HL-60 (cell line): ENCODE data around the gene UBC.

Experiments
- DNase-seq, 2 experiments: peaks; one replicate each; pipeline ENCODE4 v3.0.0-alpha.2; 2010 to 2020; ENCODE audit warnings: low read depth in 1 of 2, low spot score in 1 of 2
- H3K27ac ChIP-seq: fragments of 250-450 bp; sonication (Bioruptor Pico); replicated peaks from 2 replicates; pipeline ENCODE4 v1.5.1; 2020; ENCODE audit warnings: mild to moderate bottlenecking, moderate library complexity
- H3K27me3 ChIP-seq: fragments of 250-450 bp; sonication (Bioruptor Pico); 2 replicates; pipeline ENCODE4 v1.5.1; 2021; ENCODE audit warnings: mild to moderate bottlenecking, moderate library complexity; ENCODE audit not compliant: insufficient read depth, poor library complexity, severe bottlenecking
- H3K4me3 ChIP-seq: replicated peaks from 2 replicates; pipeline ENCODE4 v1.5.1; 2011; ENCODE audit warnings: mild to moderate bottlenecking, control low read depth, low read length; ENCODE audit not compliant: insufficient read depth
- GABPA ChIP-seq: IDR thresholded peaks from 2 replicates; pipeline ENCODE4 v1.6.1; 2012; ENCODE audit warnings: low read depth
- POLR2AphosphoS5 ChIP-seq: IDR thresholded peaks from 2 replicates; pipeline ENCODE4 v1.6.1; 2012; ENCODE audit warnings: low read depth
- REST ChIP-seq: IDR thresholded peaks from 2 replicates; pipeline ENCODE4 v1.6.1; 2012; ENCODE audit warnings: low read depth; ENCODE audit not compliant: insufficient replicate concordance
- SPI1 ChIP-seq: IDR thresholded peaks from 2 replicates; pipeline ENCODE4 v1.6.1; 2012; ENCODE audit warnings: low read depth, mild to moderate bottlenecking, borderline replicate concordance
- TF ChIP-seq, protein P1 (sequence below): IDR thresholded peaks from one replicate; pipeline ENCODE4 v1.5.1; 2011; ENCODE audit warnings: low read length, control low read depth, inconsistent platforms; ENCODE audit not compliant: insufficient read depth

UBC gene

GRCh38 chr12:124869059-124869665 lies 45.3 kb downstream of the UBC start:
- peak overlapping the region; percentile 86 for H3K27ac ChIP-seq
- peak; percentile 69; the same call in 1 of the 2 replicates for TF ChIP-seq SPI1
- no peak for TF ChIP-seq GABPA
- peak; percentile 91 for TF ChIP-seq POLR2AphosphoS5
- TF ChIP-seq, protein P1, sequence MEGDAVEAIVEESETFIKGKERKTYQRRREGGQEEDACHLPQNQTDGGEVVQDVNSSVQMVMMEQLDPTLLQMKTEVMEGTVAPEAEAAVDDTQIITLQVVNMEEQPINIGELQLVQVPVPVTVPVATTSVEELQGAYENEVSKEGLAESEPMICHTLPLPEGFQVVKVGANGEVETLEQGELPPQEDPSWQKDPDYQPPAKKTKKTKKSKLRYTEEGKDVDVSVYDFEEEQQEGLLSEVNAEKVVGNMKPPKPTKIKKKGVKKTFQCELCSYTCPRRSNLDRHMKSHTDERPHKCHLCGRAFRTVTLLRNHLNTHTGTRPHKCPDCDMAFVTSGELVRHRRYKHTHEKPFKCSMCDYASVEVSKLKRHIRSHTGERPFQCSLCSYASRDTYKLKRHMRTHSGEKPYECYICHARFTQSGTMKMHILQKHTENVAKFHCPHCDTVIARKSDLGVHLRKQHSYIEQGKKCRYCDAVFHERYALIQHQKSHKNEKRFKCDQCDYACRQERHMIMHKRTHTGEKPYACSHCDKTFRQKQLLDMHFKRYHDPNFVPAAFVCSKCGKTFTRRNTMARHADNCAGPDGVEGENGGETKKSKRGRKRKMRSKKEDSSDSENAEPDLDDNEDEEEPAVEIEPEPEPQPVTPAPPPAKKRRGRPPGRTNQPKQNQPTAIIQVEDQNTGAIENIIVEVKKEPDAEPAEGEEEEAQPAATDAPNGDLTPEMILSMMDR, result no peak
- peak; percentile 66 for TF ChIP-seq REST
- H3K4me3 ChIP-seq, result peak overlapping the region; percentile 36
- no peaks in the 10 kb centered on the region for H3K27me3 ChIP-seq
- peak; percentile 76 to 91 for DNase-seq

- peak overlapping the region; percentile 86 for H3K27ac ChIP-seq
- no peak for DNase-seq
- H3K4me3 ChIP-seq, result peak overlapping the region; percentile 36
- TF ChIP-seq POLR2AphosphoS5, result no peak
- no peak for TF ChIP-seq GABPA
- TF ChIP-seq, protein P1, result no peak
- TF ChIP-seq REST, result no peak
- TF ChIP-seq SPI1, result no peak
- no peaks in the 10 kb centered on the region for H3K27me3 ChIP-seq
Measured at GRCh38 chr12:124868252-124869058, 46.0 kb downstream of the UBC start.

- Histone ChIP-seq H3K4me3 (no peak overlapping the region), H3K27me3 (no peaks in the 10 kb centered on the region), H3K27ac (no peak overlapping the region)
- no peak for DNase-seq
- TF ChIP-seq, protein P1, result no peak
- TF ChIP-seq POLR2AphosphoS5, result no peak
- TF ChIP-seq SPI1, result no peak
- TF ChIP-seq REST, result no peak
- TF ChIP-seq GABPA, result no peak
Measured at GRCh38 chr12:124867401-124867930, 47.0 kb downstream of the UBC start.
